HL-60/S4 (cell line): ENCODE measurements around the gene HYAL2.
"Not testable (repeated sequence)": the region's sequence is repeated elsewhere in the genome, so short reads cannot be mapped to it uniquely, and the experiment has no call there.

Experiments
- in situ Hi-C: fragments of 300-500 bp; cut with MboI; formaldehyde crosslinking; loops from 2 replicates; pipeline ENCODE4 v1.14.3; 2022; ENCODE audit warnings: low sequenced_read_pairs

HYAL2 gene

GRCh38 chr3:50272911-50273688 lies 49.4 kb downstream of the HYAL2 start:
- in situ Hi-C loops, result no loop called here

- in situ Hi-C loops, result not testable (repeated sequence)
These were observed 50.0 kb downstream of the HYAL2 start for GRCh38 chr3:50272538-50272910.

- in situ Hi-C loops, result no loop called here
These were observed 51.1 kb downstream of the HYAL2 start for GRCh38 chr3:50271314-50271936.

- in situ Hi-C loops, result no loop called here
These were observed 51.9 kb downstream of the HYAL2 start for GRCh38 chr3:50270422-50271224.

GRCh38 chr3:50269977-50270413 lies 52.5 kb downstream of the HYAL2 start:
- in situ Hi-C loops, result no loop called here

- in situ Hi-C loops, result no loop called here
These were observed 53.1 kb downstream of the HYAL2 start for GRCh38 chr3:50269460-50269859.

GRCh38 chr3:50268703-50269451 lies 53.7 kb downstream of the HYAL2 start, which contains the start of gene SEMA3B:
TSS of gene SEMA3B (plus strand) at chr3:50269147. CDS start at chr3:50269241, 94 bp downstream.
- in situ Hi-C loops, result no loop called here

- in situ Hi-C loops, result no loop called here
These were observed 54.3 kb downstream of the HYAL2 start for GRCh38 chr3:50268276-50268675.
